Hepatocyte (in vitro differentiated cells): Measurements from ENCODE around the gene CEBPZ. TPM values are rescaled to one million over a fixed set of nuclear protein-coding genes. Genes with fewer than 3 reads are reported as not detected.
"Not testable (repeated sequence)": the region's sequence is repeated elsewhere in the genome, so short reads cannot be mapped to it uniquely, and the experiment has no call there.

Experiments used
- DNase-seq: peaks from one replicate; pipeline ENCODE4 v3.0.0-alpha.2; 2016; ENCODE audit warnings: low spot score
- H2AFZ ChIP-seq: fragments of 200-600 bp; sonication (generic); 2 replicates; pipeline ENCODE4 v1.6.0; 2016; ENCODE audit warnings: antibody characterized with exemption, mild to moderate bottlenecking
- H3K27ac ChIP-seq: fragments of 200-600 bp; sonication (generic); 2 replicates; pipeline ENCODE4 v1.5.1; 2016; ENCODE audit warnings: mild to moderate bottlenecking
- H3K27me3 ChIP-seq: fragments of 200-600 bp; sonication (generic); 2 replicates; pipeline ENCODE4 v1.6.1; 2016
- H3K36me3 ChIP-seq: fragments of 200-600 bp; sonication (generic); replicated peaks from 2 replicates; pipeline ENCODE4 v1.5.1; 2016; ENCODE audit warnings: low read depth; ENCODE audit not compliant: insufficient read depth
- H3K4me1 ChIP-seq: fragments of 200-600 bp; sonication (generic); 2 replicates; pipeline ENCODE4 v1.5.1; 2016; ENCODE audit warnings: mild to moderate bottlenecking, moderate library complexity; ENCODE audit not compliant: insufficient read depth
- H3K4me2 ChIP-seq: fragments of 200-600 bp; sonication (generic); 2 replicates; pipeline ENCODE4 v1.6.0; 2016
- H3K4me3 ChIP-seq: fragments of 200-600 bp; sonication (generic); 2 replicates; pipeline ENCODE4 v1.5.1; 2016; ENCODE audit warnings: mild to moderate bottlenecking
- H3K79me2 ChIP-seq: fragments of 200-600 bp; sonication (generic); 2 replicates; pipeline ENCODE4 v1.6.0; 2017; ENCODE audit warnings: mild to moderate bottlenecking
- H3K9me2 ChIP-seq: fragments of 200-600 bp; sonication (generic); replicated peaks from 2 replicates; pipeline ENCODE4 v1.6.0; 2017; ENCODE audit warnings: mild to moderate bottlenecking; ENCODE audit not compliant: insufficient read depth
- H3K9me3 ChIP-seq: fragments of 200-600 bp; sonication (generic); 2 replicates; pipeline ENCODE4 v1.5.1; 2016; ENCODE audit warnings: low read depth, mild to moderate bottlenecking
- H4K20me1 ChIP-seq: fragments of 200-600 bp; sonication (generic); 2 replicates; pipeline ENCODE4 v1.6.0; 2016; ENCODE audit warnings: mild to moderate bottlenecking; ENCODE audit not compliant: insufficient read depth, poor library complexity, severe bottlenecking
- CTCF ChIP-seq: fragments of 200-600 bp; sonication (generic); IDR thresholded peaks from 2 replicates; pipeline ENCODE4 v1.5.1; 2016; ENCODE audit warnings: antibody characterized with exemption, mild to moderate bottlenecking; ENCODE audit not compliant: poor library complexity
- EZH2 ChIP-seq: fragments of 200-600 bp; sonication (generic); IDR thresholded peaks from 2 replicates; pipeline ENCODE4 v1.6.1; 2016; ENCODE audit warnings: antibody characterized with exemption, mild to moderate bottlenecking, borderline replicate concordance
- EZH2phosphoT487 ChIP-seq: fragments of 200-600 bp; sonication (generic); IDR thresholded peaks from one replicate; pipeline ENCODE4 v1.6.1; 2018; ENCODE audit warnings: antibody characterized with exemption, mild to moderate bottlenecking, low read depth, moderate library complexity; ENCODE audit not compliant: unreplicated experiment, severe bottlenecking
- WGBS: methylation state at CpG from one replicate; pipeline ENCODE4 v1.1.6; 2016; ENCODE audit warnings: low lambda C conversion rate; ENCODE audit errors: missing lambda C conversion rate; 5-methylcytosine and 5-hydroxymethylcytosine counted together
- polyA plus RNA-seq: library from polyadenylated mRNA; unstranded; fragments of >200 nt; fragmentation: Nextera tagmentation; extraction: Ambion mirVana; gene quantifications from 2 replicates; pipeline ENCODE4 v1.2.1, GENCODE V29; 2016
- total RNA-seq: library from RNA; depleted of rRNA; stranded (reverse); fragments of >200 nt; gene quantifications from 2 replicates; pipeline ENCODE4 v1.2.3, GENCODE V29; 2014

CEBPZ gene
- total and polyA plus RNA-seq, 2 experiments from 2014 or later = 21.5 to 40.3 TPM

- Histone ChIP-seq H2AFZ (peak within 1 kb of the TSS; percentile 69), H4K20me1 (no peaks in the 10 kb centered on the region), H3K79me2 (peaks cover 12% of the 10 kb centered on the region), H3K36me3 (no peaks in the 10 kb centered on the region), H3K27ac (peak within 1 kb of the TSS; percentile 80), H3K4me3 (peak within 1 kb of the TSS; percentile 21), H3K9me3 (no peaks in the 10 kb centered on the region), H3K4me1 (no peaks in the 10 kb centered on the region), H3K27me3 (no peaks in the 10 kb centered on the region), H3K9me2 (no peaks in the 10 kb centered on the region), H3K4me2 (peak within 1 kb of the TSS; percentile 71)
- DNase-seq = peak; percentile 84
- 59% methylated on average over 63 of the region's 72 CpGs for WGBS
- no peak for TF ChIP-seq EZH2phosphoT487
- no peak for TF ChIP-seq EZH2
- TF ChIP-seq CTCF = no peak
These were observed 34.8 kb downstream of the CEBPZ start, which contains the start of gene CEBPZOS for GRCh38 chr2:37196320-37197195. TSS of gene CEBPZOS (plus strand) at chr2:37196496. CDS start at chr2:37199705, 3,209 bp downstream.

DNA sequence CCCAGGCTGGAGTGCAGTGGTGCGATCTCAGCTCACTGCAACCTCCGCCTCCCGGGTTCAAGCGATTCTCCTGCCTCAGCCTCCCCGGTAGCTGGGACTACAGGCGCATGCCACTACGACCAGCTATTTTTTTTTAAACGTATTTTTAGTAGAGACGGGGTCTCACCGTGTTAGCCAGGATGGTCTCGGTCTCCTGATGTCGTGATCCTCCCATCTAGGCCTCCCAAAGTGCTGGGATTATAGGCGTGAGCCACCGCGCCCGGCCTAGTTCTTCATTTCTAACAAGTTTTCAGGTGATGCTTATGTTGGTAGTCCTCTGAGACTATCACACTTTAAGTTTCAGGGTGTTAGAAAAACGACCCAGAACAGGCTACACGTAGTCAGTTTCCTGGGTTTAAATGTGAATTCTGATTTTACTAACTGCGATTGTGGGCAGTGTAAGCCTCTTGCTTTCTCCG lies 35.5 kb downstream of the CEBPZ start:
- Histone ChIP-seq H3K4me2 (peak overlapping the region; percentile 71), H3K79me2 (peaks cover 12% of the 10 kb centered on the region), H3K4me3 (peak overlapping the region; percentile 21), H2AFZ (peak overlapping the region; percentile 69), H3K27ac (peak overlapping the region; percentile 80)
- not testable (repeated sequence) for H3K36me3 ChIP-seq, H3K4me1 ChIP-seq, DNase-seq, H4K20me1 ChIP-seq, H3K27me3 ChIP-seq, H3K9me2 ChIP-seq, H3K9me3 ChIP-seq
- 93% methylated on average over 20 of the region's 20 CpGs for WGBS

DNA sequence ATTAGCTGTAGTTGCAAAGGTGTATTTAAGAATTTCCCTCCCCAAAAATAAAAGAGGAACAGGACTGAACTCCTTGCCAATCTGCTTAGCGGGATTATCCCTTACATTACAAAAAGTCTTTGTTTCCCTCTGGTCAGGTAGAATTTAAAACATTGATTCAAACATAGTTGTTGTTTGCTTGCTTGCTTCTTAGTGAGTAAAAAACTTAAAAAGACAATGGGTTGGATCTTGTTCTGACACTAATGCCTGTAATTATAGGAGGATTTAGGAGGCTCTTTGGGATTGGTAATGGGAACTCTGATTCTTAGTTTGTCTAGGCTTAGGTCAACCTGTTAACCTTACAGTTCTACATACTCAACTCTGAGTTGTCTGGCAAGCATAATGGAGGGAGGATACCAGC lies 38.8 kb downstream of the CEBPZ start:
- no peak overlapping the region for H3K4me3 ChIP-seq
- WGBS = 83% methylated on average over 1 of the region's 1 CpG
- no peak for DNase-seq
- H3K36me3 ChIP-seq = no peaks in the 10 kb centered on the region
- H4K20me1 ChIP-seq = no peaks in the 10 kb centered on the region
- H3K79me2 ChIP-seq = peaks cover 2% of the 10 kb centered on the region
- TF ChIP-seq EZH2phosphoT487 (no peak), EZH2 (no peak), CTCF (no peak)
- no peak overlapping the region for H3K4me2 ChIP-seq
- no peaks in the 10 kb centered on the region for H3K9me2 ChIP-seq
- no peaks in the 10 kb centered on the region for H3K27me3 ChIP-seq
- H3K9me3 ChIP-seq = no peaks in the 10 kb centered on the region
- H3K27ac ChIP-seq = no peak overlapping the region
- no peak overlapping the region for H2AFZ ChIP-seq
- no peaks in the 10 kb centered on the region for H3K4me1 ChIP-seq

DNA sequence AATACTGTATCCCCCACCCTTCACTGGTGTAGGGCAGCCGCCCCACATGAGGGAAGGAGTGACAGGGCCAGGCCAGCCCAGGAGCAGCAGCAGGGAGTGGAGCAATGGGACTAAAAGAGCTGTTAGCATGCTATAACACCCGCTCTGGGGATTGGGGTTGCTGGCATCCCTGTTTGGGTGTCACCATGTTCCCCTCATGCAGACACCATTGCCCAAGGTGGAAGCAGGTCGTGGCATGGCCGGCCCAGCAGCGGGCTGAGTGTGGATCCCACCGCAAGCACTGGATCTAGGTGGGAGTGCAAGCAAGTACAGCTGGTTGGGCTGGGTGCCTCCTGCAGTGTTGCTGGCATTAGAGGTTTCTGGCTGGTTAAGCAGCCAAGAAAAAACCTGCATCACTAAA lies 39.6 kb downstream of the CEBPZ start:
- Histone ChIP-seq H3K4me2 (no peak overlapping the region), H3K27ac (no peak overlapping the region), H3K9me2 (no peaks in the 10 kb centered on the region), H2AFZ (no peak overlapping the region), H3K79me2 (no peaks in the 10 kb centered on the region), H4K20me1 (no peaks in the 10 kb centered on the region), H3K27me3 (no peaks in the 10 kb centered on the region), H3K9me3 (no peaks in the 10 kb centered on the region), H3K4me3 (no peak overlapping the region), H3K36me3 (no peaks in the 10 kb centered on the region), H3K4me1 (no peaks in the 10 kb centered on the region)
- TF ChIP-seq EZH2 (no peak), EZH2phosphoT487 (no peak), CTCF (no peak)
- WGBS = 78% methylated on average over 6 of the region's 6 CpGs
- DNase-seq = no peak
